ENCODE measurements around the gene ZNF544.

ZNF544 gene

GRCh38 chr19:58274771-58275201 lies 46.1 kb downstream of the ZNF544 start:
- Histone ChIP-seq H3K9me3 (ENCODE audit: control insufficient read depth, low read length) (peaks cover 64% of the 10 kb centered on the region), H2BK5ac (ENCODE audit: low read depth, low read length, poor library complexity, severe bottlenecking) (no peak overlapping the region), H3K36me3 (ENCODE audit: control insufficient read depth in 1 of 2, insufficient read depth in 2 of 2, low read depth in 1 of 2, low read length in 2 of 2) (peaks cover 49 to 51% of the 10 kb centered on the region in 2 experiments), H3K9ac (ENCODE audit: low read length) (no peak overlapping the region), H2BK15ac (ENCODE audit: low read depth, poor library complexity, severe bottlenecking) (no peak overlapping the region), H3K4me2 (ENCODE audit: low read length, poor library complexity, severe bottlenecking) (no peak overlapping the region), H3K4me1 (ENCODE audit: control insufficient read depth, insufficient read depth, low read depth, low read length) (peaks cover 2% of the 10 kb centered on the region), H3K79me1 (replicated peaks; ENCODE audit: low read length, poor library complexity, severe bottlenecking) (peaks cover 13% of the 10 kb centered on the region), H2AK5ac (ENCODE audit: low read length, severe bottlenecking) (no peak overlapping the region), H4K8ac (ENCODE audit: low read length) (no peak overlapping the region), H3K14ac (ENCODE audit: low read length in 2 of 2) (no peak overlapping the region), H3K4me3 (ENCODE audit: insufficient read depth in 1 of 2, low read depth in 1 of 2, low read length in 2 of 2) (peak overlapping the region in 1 of 2 experiments; percentile 56), H2BK12ac (ENCODE audit: low read length in 2 of 2) (no peak overlapping the region), H3K27ac (ENCODE audit: low read length, poor library complexity, severe bottlenecking) (no peak overlapping the region), H3K18ac (ENCODE audit: low read depth in 1 of 2, low read length in 2 of 2) (no peak overlapping the region), H2AFZ (ENCODE audit: low read depth, low read length) (no peak overlapping the region), H3K27me3 (ENCODE audit: control insufficient read depth in 1 of 2, insufficient read depth in 1 of 2, low read length in 2 of 2) (no peaks in the 10 kb centered on the region), H4K91ac (ENCODE audit: low read length) (no peak overlapping the region), H2BK120ac (ENCODE audit: low read depth, low read length) (no peak overlapping the region), H3K4ac (ENCODE audit: low read depth in 1 of 2, low read length in 2 of 2) (no peak overlapping the region), H3K23ac (ENCODE audit: low read length in 2 of 2) (no peak overlapping the region)
- DNase-seq, result peak; percentile 34
- 100% methylated on average over 1 of the region's 2 CpGs for WGBS

- H3K4me3 ChIP-seq (ENCODE audit: insufficient read depth in 1 of 2, low read depth in 1 of 2, low read length in 2 of 2), result peak overlapping the region in 1 of 2 experiments; percentile 56
- H3K9ac ChIP-seq (ENCODE audit: low read length), result no peak overlapping the region
- H2AFZ ChIP-seq (ENCODE audit: low read depth, low read length), result no peak overlapping the region
- DNase-seq, result no peak
- H2BK12ac ChIP-seq (ENCODE audit: low read length in 2 of 2), result no peak overlapping the region
- H2BK120ac ChIP-seq (ENCODE audit: low read depth, low read length), result no peak overlapping the region
- peaks cover 49 to 50% of the 10 kb centered on the region in 2 experiments for H3K36me3 ChIP-seq (ENCODE audit: control insufficient read depth in 1 of 2, insufficient read depth in 2 of 2, low read depth in 1 of 2, low read length in 2 of 2)
- no peak overlapping the region for H2BK15ac ChIP-seq (ENCODE audit: low read depth, poor library complexity, severe bottlenecking)
- peaks cover 13% of the 10 kb centered on the region for H3K79me1 ChIP-seq (replicated peaks; ENCODE audit: low read length, poor library complexity, severe bottlenecking)
- no peaks in the 10 kb centered on the region for H3K27me3 ChIP-seq (ENCODE audit: control insufficient read depth in 1 of 2, insufficient read depth in 1 of 2, low read length in 2 of 2)
- no peak overlapping the region for H3K23ac ChIP-seq (ENCODE audit: low read length in 2 of 2)
- peaks cover 57% of the 10 kb centered on the region for H3K9me3 ChIP-seq (ENCODE audit: control insufficient read depth, low read length)
- WGBS, result 96% methylated on average over 2 of the region's 3 CpGs
- H3K27ac ChIP-seq (ENCODE audit: low read length, poor library complexity, severe bottlenecking), result no peak overlapping the region
- no peak overlapping the region for H3K18ac ChIP-seq (ENCODE audit: low read depth in 1 of 2, low read length in 2 of 2)
- H3K4me1 ChIP-seq (ENCODE audit: control insufficient read depth, insufficient read depth, low read depth, low read length), result peaks cover 4% of the 10 kb centered on the region
- no peak overlapping the region for H3K4ac ChIP-seq (ENCODE audit: low read depth in 1 of 2, low read length in 2 of 2)
- H3K14ac ChIP-seq (ENCODE audit: low read length in 2 of 2), result no peak overlapping the region
- H3K4me2 ChIP-seq (ENCODE audit: low read length, poor library complexity, severe bottlenecking), result no peak overlapping the region
- no peak overlapping the region for H4K91ac ChIP-seq (ENCODE audit: low read length)
- H2BK5ac ChIP-seq (ENCODE audit: low read depth, low read length, poor library complexity, severe bottlenecking), result no peak overlapping the region
- H4K8ac ChIP-seq (ENCODE audit: low read length), result no peak overlapping the region
- no peak overlapping the region for H2AK5ac ChIP-seq (ENCODE audit: low read length, severe bottlenecking)
These were observed 46.9 kb downstream of the ZNF544 start for GRCh38 chr19:58275564-58275963.

- WGBS, result 100% methylated on average over 7 of the region's 7 CpGs
- Histone ChIP-seq H3K23ac (ENCODE audit: low read length in 2 of 2) (no peak overlapping the region), H2BK15ac (ENCODE audit: low read depth, poor library complexity, severe bottlenecking) (no peak overlapping the region), H3K36me3 (ENCODE audit: control insufficient read depth in 1 of 2, insufficient read depth in 2 of 2, low read depth in 1 of 2, low read length in 2 of 2) (peaks cover 40 to 43% of the 10 kb centered on the region in 2 experiments), H2BK5ac (ENCODE audit: low read depth, low read length, poor library complexity, severe bottlenecking) (no peak overlapping the region), H3K14ac (ENCODE audit: low read length in 2 of 2) (no peak overlapping the region), H3K4me1 (ENCODE audit: control insufficient read depth, insufficient read depth, low read depth, low read length) (peaks cover 6% of the 10 kb centered on the region), H3K4me3 (ENCODE audit: insufficient read depth in 1 of 2, low read depth in 1 of 2, low read length in 2 of 2) (peak overlapping the region in 1 of 2 experiments; percentile 97), H3K79me1 (replicated peaks; ENCODE audit: low read length, poor library complexity, severe bottlenecking) (peaks cover 11% of the 10 kb centered on the region), H3K27ac (ENCODE audit: low read length, poor library complexity, severe bottlenecking) (no peak overlapping the region), H3K9me3 (ENCODE audit: control insufficient read depth, low read length) (peaks cover 40% of the 10 kb centered on the region), H3K4me2 (ENCODE audit: low read length, poor library complexity, severe bottlenecking) (no peak overlapping the region), H2AK5ac (ENCODE audit: low read length, severe bottlenecking) (no peak overlapping the region), H4K91ac (ENCODE audit: low read length) (no peak overlapping the region), H3K18ac (ENCODE audit: low read depth in 1 of 2, low read length in 2 of 2) (no peak overlapping the region), H3K27me3 (ENCODE audit: control insufficient read depth in 1 of 2, insufficient read depth in 1 of 2, low read length in 2 of 2) (no peaks in the 10 kb centered on the region), H4K8ac (ENCODE audit: low read length) (no peak overlapping the region), H2AFZ (ENCODE audit: low read depth, low read length) (no peak overlapping the region), H2BK120ac (ENCODE audit: low read depth, low read length) (no peak overlapping the region), H2BK12ac (ENCODE audit: low read length in 2 of 2) (no peak overlapping the region), H3K9ac (ENCODE audit: low read length) (no peak overlapping the region), H3K4ac (ENCODE audit: low read depth in 1 of 2, low read length in 2 of 2) (no peak overlapping the region)
- no peak for DNase-seq
These were observed 48.5 kb downstream of the ZNF544 start for GRCh38 chr19:58277197-58277596.

- Histone ChIP-seq H3K4me1 (ENCODE audit: control insufficient read depth, insufficient read depth, low read depth, low read length) (peaks cover 6% of the 10 kb centered on the region), H2BK12ac (ENCODE audit: low read length in 2 of 2) (no peak overlapping the region), H3K23ac (ENCODE audit: low read length in 2 of 2) (no peak overlapping the region), H3K9ac (ENCODE audit: low read length) (peak overlapping the region; percentile 98), H3K79me1 (replicated peaks; ENCODE audit: low read length, poor library complexity, severe bottlenecking) (peaks cover 11% of the 10 kb centered on the region), H2AK5ac (ENCODE audit: low read length, severe bottlenecking) (no peak overlapping the region), H3K27me3 (ENCODE audit: control insufficient read depth in 1 of 2, insufficient read depth in 1 of 2, low read length in 2 of 2) (no peaks in the 10 kb centered on the region), H2BK5ac (ENCODE audit: low read depth, low read length, poor library complexity, severe bottlenecking) (peak overlapping the region; percentile 79), H3K4me3 (ENCODE audit: insufficient read depth in 1 of 2, low read depth in 1 of 2, low read length in 2 of 2) (peak overlapping the region; percentile 64 to 97), H3K27ac (ENCODE audit: low read length, poor library complexity, severe bottlenecking) (peak overlapping the region; percentile 94), H3K9me3 (ENCODE audit: control insufficient read depth, low read length) (peaks cover 36% of the 10 kb centered on the region), H2AFZ (ENCODE audit: low read depth, low read length) (peak overlapping the region; percentile 47), H3K14ac (ENCODE audit: low read length in 2 of 2) (peak overlapping the region in 1 of 2 experiments; percentile 85), H4K91ac (ENCODE audit: low read length) (no peak overlapping the region), H3K4ac (ENCODE audit: low read depth in 1 of 2, low read length in 2 of 2) (peak overlapping the region in 1 of 2 experiments; percentile 87), H3K4me2 (ENCODE audit: low read length, poor library complexity, severe bottlenecking) (peak overlapping the region; percentile 67), H4K8ac (ENCODE audit: low read length) (peak overlapping the region; percentile 21), H2BK120ac (ENCODE audit: low read depth, low read length) (no peak overlapping the region), H2BK15ac (ENCODE audit: low read depth, poor library complexity, severe bottlenecking) (no peak overlapping the region), H3K36me3 (ENCODE audit: control insufficient read depth in 1 of 2, insufficient read depth in 2 of 2, low read depth in 1 of 2, low read length in 2 of 2) (peaks cover 38 to 41% of the 10 kb centered on the region in 2 experiments), H3K18ac (ENCODE audit: low read depth in 1 of 2, low read length in 2 of 2) (peak overlapping the region; percentile 69 to 78)
- 37% methylated on average over 19 of the region's 25 CpGs for WGBS
- DNase-seq, result no peak
These were observed 49.2 kb downstream of the ZNF544 start for GRCh38 chr19:58277748-58278540.

Measured in mesenchymal stem cell (in vitro differentiated cells and primary cell).